GM21576 (cell line): ENCODE measurements around the gene RSPH1.

Source experiments
- ATAC-seq: cut with Tn5 transposase; IDR thresholded peaks from one replicate; pipeline ENCODE4 v1.9.1; 2021; ENCODE audit warnings: mild to moderate bottlenecking, moderate library complexity; ENCODE audit not compliant: unreplicated experiment

The RSPH1 gene

DNA sequence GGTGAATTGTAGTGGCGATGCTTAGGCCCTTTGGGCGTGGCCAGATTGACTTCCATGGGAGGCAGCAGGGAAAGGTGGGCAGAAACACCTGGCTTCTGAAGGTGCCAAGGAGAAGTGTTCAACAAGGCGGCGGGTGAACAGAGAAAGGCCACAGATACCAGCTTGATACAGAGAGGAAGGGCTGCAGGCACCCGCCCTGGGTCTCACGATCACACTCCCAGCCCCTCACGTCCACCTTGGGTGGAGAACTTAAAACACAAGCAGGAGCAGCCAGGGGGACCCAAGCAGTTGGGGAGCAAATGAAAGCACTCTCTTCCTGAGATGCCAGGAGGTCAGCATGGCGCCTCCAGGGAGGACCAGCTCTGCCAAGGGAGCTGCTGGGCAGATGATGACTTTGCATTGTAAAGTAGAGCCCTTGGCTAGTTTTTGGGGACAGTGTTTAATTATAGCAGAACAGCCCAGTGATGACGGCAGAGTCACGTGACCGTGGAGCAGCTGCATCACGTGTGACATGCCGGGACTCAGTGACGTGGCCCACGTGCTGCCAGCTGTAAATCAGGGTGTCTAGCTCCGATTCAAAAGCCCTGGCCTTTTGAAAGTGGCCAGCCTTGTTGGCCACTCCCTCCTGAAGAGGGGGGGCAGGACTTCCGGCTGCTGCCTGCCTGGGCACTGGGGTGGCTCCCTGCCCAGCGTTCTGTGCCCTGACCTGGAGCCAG is 36.6 kb upstream of the RSPH1 start:
- ATAC-seq = no peak

DNA sequence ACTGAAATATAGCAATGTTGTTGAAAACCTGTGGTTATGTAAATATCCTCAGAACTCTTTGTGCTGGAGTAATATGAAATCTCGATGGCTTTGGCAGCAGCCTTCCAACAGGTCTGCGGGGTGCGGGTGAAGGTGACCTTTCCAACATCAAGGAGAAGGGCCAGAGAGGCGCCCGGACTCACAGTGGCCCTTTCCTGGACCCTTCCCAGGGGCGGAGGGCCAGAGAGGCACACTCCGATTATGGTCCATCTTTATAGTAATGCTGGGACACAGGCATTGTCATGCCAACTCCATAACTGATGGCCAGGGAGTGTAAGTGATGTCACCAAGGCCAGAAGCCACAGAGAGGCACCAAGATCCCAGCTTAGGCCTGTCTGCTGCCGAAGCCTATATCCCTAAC is 35.7 kb upstream of the RSPH1 start:
- ATAC-seq = no peak

GRCh38 chr21:42530167-42530518 is 34.1 kb upstream of the RSPH1 start:
- ATAC-seq = no peak

DNA sequence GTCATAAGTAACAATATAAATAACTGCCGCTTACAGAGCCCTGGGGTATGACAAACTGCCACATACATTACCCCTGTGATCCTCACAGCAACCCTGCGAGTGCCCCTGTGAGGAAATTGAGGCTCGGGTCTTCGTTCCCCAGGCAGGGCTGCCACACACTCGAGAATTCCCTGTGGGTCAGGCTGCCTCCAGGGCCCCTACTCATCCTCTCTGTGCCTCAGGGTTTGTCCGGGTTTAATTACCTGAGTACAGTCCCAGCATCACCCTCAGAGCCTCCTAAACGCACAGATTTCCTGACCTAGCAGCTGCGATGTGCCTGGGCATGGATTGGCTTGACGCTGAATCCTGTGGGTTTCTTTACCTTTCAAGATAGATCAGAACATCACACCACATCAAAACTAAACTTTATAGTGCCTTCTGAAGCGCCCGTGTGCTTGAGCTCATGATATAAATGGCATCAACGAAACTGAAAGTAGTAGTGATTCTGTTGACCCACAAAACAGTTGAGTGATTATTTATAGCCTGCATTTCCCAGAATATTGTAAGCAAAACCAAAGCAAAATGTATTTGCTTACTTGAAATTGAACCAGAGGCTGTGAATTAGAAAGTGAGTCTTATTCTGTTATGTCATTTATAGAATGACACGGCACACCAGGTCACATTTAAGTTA is 31.6 kb upstream of the RSPH1 start:
- peak; percentile 34 for ATAC-seq

DNA sequence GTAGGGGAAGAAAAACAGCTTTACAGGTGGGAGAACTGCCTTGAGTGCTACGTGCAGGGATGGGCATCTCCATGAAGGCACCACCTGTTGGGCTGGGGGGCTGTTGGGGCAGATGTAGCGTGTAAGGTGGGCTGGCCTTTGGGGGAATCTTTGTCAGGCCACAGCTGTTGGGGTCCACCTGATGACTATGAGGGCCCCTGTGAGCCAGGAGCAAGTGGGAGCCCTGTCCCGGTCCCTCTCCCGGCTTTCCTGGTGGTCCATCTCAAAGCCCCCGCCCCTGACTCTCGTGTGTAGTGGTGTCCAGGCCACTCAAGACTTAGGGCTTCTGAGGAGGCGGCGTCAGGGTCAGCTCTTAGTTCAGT is 31.1 kb upstream of the RSPH1 start:
- no peak for ATAC-seq

- ATAC-seq = no peak
Observed at GRCh38 chr21:42526379-42526727, 30.3 kb upstream of the RSPH1 start.

GRCh38 chr21:42525676-42526378 is 29.8 kb upstream of the RSPH1 start:
- ATAC-seq = no peak

GRCh38 chr21:42525029-42525581 is 29.1 kb upstream of the RSPH1 start:
- no peak for ATAC-seq

- ATAC-seq = peak; percentile 70
Observed at GRCh38 chr21:42524341-42525028, 28.5 kb upstream of the RSPH1 start.

DNA sequence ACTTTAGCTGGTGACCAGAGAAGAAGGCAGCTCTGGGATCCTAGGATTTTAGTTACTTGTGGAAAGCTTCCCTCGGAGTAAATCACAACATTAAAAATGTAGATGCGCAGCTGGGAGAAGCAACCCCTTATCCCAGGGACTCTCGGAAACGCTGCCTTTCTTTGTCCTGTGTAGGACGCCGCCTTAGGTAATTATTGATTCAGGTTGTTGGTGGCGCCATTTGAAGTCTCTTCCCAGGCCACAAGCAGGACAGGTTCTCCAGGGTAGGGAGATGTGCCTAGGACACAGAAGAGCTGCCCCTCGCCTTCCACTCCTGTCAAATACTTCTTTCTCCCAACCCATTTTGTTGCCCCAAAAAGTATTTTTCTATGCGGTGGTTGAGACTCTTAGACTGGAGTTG is 27.9 kb upstream of the RSPH1 start:
- no peak for ATAC-seq

GRCh38 chr21:42523211-42523610 is 27.2 kb upstream of the RSPH1 start:
- no peak for ATAC-seq

DNA sequence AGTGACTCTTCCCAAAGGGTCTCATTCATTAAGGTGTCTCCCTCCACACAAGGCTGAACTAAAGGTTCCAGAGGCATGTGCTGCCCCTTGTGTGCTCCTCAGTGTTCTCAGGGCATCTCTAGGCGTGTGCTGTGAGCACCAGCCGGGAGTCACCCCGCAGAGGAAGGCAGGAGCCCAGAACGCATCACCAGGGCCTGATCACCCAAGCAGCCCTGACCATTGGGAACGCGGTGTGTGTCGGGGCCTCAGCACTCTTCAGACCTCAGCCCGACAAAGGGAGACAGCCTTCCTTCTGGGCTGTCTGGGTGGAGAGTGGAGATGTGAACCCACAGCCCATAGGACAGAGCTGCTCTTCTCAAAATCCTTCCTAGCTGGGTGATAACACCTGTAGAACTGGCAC is 26.7 kb upstream of the RSPH1 start:
- ATAC-seq = no peak

GRCh38 chr21:42522271-42522670 is 26.2 kb upstream of the RSPH1 start:
- ATAC-seq = no peak

DNA sequence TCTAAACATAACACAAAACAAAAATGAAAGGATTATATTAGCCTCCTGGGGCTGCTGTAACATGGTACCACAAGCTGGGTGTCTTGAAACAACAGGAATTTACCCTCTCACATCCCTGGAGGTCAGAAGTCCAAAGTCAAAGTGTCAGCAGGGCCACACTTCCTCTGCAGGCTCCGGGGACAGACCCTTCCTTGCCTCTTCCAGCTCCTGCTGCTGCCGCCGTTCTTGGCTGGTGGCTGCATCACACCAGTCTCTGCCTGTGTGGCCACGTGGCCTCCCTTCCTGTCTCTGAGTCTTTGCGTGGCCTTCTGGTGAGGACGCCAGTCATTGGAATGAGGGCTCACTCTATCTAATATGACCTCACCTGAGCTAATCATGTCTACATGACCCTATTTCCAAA is 25.8 kb upstream of the RSPH1 start:
- no peak for ATAC-seq

DNA sequence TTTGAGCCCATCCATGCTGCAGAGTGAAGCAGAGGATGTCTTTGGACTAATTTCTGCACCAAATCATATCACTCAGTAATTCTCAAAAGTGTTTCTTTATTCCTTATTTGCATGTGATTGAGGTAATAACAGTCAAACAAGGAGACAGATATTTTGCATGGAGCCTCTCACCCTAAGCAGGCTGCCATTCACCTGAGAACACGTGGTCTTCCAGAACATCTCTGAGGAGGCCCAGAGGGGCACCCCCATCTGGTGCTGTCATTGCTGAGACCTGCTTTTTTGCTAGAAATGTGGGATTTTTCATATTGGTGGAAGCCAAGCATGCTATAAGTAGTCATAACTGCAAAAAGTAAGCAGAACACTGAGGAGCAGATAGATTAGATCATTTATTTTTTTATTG is 25.4 kb upstream of the RSPH1 start:
- ATAC-seq = no peak

GRCh38 chr21:42520628-42521253 is 24.7 kb upstream of the RSPH1 start:
- ATAC-seq = no peak

GRCh38 chr21:42518626-42519025 is 22.6 kb upstream of the RSPH1 start:
- ATAC-seq = no peak

DNA sequence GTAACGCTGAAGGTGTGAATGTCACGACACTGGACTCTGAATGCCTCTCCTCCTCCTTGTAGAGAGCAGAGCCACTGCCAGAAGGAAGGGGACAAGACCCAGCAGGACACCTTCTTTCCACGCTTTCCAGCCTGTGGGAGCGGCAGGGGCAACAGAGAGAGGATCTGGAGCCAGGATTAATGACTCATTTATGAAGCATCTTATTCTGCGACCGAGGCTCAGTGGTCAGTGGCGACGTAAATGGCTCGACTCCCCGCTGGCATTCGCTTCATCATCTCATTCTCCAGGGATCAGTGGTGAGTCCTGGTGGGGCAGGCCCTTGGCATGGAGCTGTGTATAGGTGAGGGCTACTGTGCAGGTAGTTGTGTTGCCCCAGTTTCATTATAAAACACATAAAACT is 22.2 kb upstream of the RSPH1 start:
- no peak for ATAC-seq

DNA sequence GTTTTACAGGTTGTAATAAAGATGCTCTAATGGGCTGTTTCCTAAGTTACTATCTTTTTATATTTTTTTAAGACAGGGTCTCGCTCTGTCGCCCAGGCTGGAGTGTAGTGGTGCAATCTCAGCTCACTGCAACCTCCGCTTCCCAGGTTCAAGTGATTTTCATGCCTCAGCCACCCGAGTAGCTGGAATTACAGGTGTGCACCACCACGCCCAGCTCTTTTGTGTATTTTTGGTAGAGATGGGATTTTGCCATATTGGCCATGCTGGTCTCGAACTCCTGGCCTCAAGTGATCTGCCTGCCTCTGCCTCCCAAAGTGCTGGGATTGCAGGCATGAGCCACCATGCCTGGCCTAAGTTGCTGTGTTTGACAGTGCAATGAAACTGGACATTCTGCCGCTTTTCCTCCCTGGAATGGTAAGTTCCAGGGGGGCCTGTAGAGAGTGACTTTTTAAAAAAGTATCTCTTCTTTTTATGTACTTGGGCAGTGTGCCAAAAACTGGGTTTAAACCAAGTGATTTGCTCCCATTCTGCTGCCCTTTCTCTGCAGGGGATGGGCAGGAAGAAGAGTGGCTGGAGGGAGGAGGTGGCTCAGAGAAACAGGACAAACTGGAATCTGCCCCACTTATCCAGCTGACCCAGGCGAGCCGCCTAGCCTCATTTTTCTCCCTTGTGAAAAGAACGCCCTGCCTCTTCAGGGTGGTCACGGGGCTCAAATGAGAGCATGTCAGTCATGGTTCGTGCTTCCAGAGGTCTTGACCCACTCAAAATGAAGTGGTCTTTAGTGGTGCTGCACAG is 19.9 kb upstream of the RSPH1 start:
- ATAC-seq = no peak

- ATAC-seq = no peak
Observed at GRCh38 chr21:42514883-42515228, 18.8 kb upstream of the RSPH1 start.
